ENCODE results near the gene PTPRG. TPM values are rescaled to one million over a fixed set of nuclear protein-coding genes. Genes with fewer than 3 reads are reported as not detected.

The PTPRG gene
- total and polyA plus RNA-seq, 2 experiments from 2014 or later, result 24.4 to 131 TPM

GRCh38 chr3:61668317-61668864 lies 107.0 kb downstream of the PTPRG start:
- H3K27ac Mint-ChIP-seq, result 0 out of 2 replicates have a peak overlapping the region, but pooled peaks have one; percentile 23
- Histone ChIP-seq H3K9me2 (ENCODE audit: insufficient read depth) (no peaks in the 10 kb centered on the region), H2AFZ (no peak overlapping the region), H3K27me3 (ENCODE audit: insufficient read depth) (no peaks in the 10 kb centered on the region), H3K36me3 (ENCODE audit: insufficient read depth) (no peaks in the 10 kb centered on the region), H3K4me1 (ENCODE audit: insufficient read depth) (peaks cover 61% of the 10 kb centered on the region), H3F3A (replicated peaks; ENCODE audit: low read depth) (no peaks in the 10 kb centered on the region), H4K20me1 (replicated peaks; ENCODE audit: insufficient read depth) (peaks cover 12% of the 10 kb centered on the region), H3K79me2 (replicated peaks; ENCODE audit: insufficient read depth) (peaks cover 83% of the 10 kb centered on the region), H3K27ac (ENCODE audit: low read depth) (peak overlapping the region; percentile 23; the same call in 1 of the 2 replicates), H3K4me3 (no peak overlapping the region), H3K4me2 (no peak overlapping the region)
- H3K9me3 Mint-ChIP-seq, result peaks cover 18% of the 10 kb centered on the region
- no peaks in the 10 kb centered on the region for H3K27me3 Mint-ChIP-seq (ENCODE audit: insufficient read depth, low read depth, poor library complexity)
- H3K4me1 Mint-ChIP-seq, result peaks cover 65% of the 10 kb centered on the region
- peaks cover 27% of the 10 kb centered on the region for H3K36me3 Mint-ChIP-seq (ENCODE audit: low read depth)
- DNase-seq (ENCODE audit: low spot score) (no peak), ATAC-seq (no peak)
- TF ChIP-seq STAT1 (IDR thresholded peaks at IDR 0.05; ENCODE audit: unreplicated experiment) (no peak), EZH2 (IDR thresholded peaks at IDR 0.05; ENCODE audit: low read depth, unreplicated experiment) (no peak), ETS1 (IDR thresholded peaks at IDR 0.05) (no peak)
- H3K4me3 Mint-ChIP-seq, result no peak overlapping the region

GRCh38 chr3:61669203-61669602 lies 107.8 kb downstream of the PTPRG start:
- Histone ChIP-seq H3K4me1 (ENCODE audit: insufficient read depth) (peaks cover 57% of the 10 kb centered on the region), H3K27ac (ENCODE audit: low read depth) (0 out of 2 replicates have a peak overlapping the region, but pooled peaks have one; percentile 23), H3K4me2 (no peak overlapping the region), H4K20me1 (replicated peaks; ENCODE audit: insufficient read depth) (peaks cover 14% of the 10 kb centered on the region), H3K79me2 (replicated peaks; ENCODE audit: insufficient read depth) (peaks cover 81% of the 10 kb centered on the region), H3K4me3 (no peak overlapping the region), H2AFZ (no peak overlapping the region), H3K36me3 (ENCODE audit: insufficient read depth) (no peaks in the 10 kb centered on the region), H3K27me3 (ENCODE audit: insufficient read depth) (no peaks in the 10 kb centered on the region), H3K9me2 (ENCODE audit: insufficient read depth) (no peaks in the 10 kb centered on the region), H3F3A (replicated peaks; ENCODE audit: low read depth) (no peaks in the 10 kb centered on the region)
- peaks cover 30% of the 10 kb centered on the region for H3K36me3 Mint-ChIP-seq (ENCODE audit: low read depth)
- no peak for DNase-seq (ENCODE audit: low spot score)
- H3K4me1 Mint-ChIP-seq, result peaks cover 61% of the 10 kb centered on the region
- H3K4me3 Mint-ChIP-seq, result no peak overlapping the region
- ATAC-seq, result no peak
- peaks cover 18% of the 10 kb centered on the region for H3K9me3 Mint-ChIP-seq
- H3K27me3 Mint-ChIP-seq (ENCODE audit: insufficient read depth, low read depth, poor library complexity), result no peaks in the 10 kb centered on the region
- H3K27ac Mint-ChIP-seq, result 0 out of 2 replicates have a peak overlapping the region, but pooled peaks have one; percentile 79
- TF ChIP-seq STAT1 (IDR thresholded peaks at IDR 0.05; ENCODE audit: unreplicated experiment) (no peak), ZNF331 (CRISPR knock-in tag; IDR thresholded peaks at IDR 0.05; ENCODE audit: low read depth) (no peak), REST (IDR thresholded peaks at IDR 0.05; ENCODE audit: unreplicated experiment) (no peak), NANOG (IDR thresholded peaks at IDR 0.05; ENCODE audit: borderline replicate concordance) (no peak), POLR2AphosphoS5 (IDR thresholded peaks at IDR 0.05; ENCODE audit: low read depth) (no peak), EZH2 (IDR thresholded peaks at IDR 0.05; ENCODE audit: low read depth, unreplicated experiment) (no peak), ETS1 (IDR thresholded peaks at IDR 0.05) (no peak), CTCF (conservative IDR thresholded peaks at IDR 0.05; ENCODE audit: low read depth in 2 of 2) (no peak), EZH2phosphoT487 (IDR thresholded peaks at IDR 0.05; ENCODE audit: unreplicated experiment) (no peak), CREB1 (CRISPR knock-in tag; IDR thresholded peaks at IDR 0.05; ENCODE audit: low read depth) (no peak), JUNB (IDR thresholded peaks at IDR 0.05; ENCODE audit: unreplicated experiment) (no peak)

All from GM23338 (cell line).